ENCODE measurements around the gene SHROOM1. TPM values are rescaled to one million over a fixed set of nuclear protein-coding genes. Genes with fewer than 3 reads are reported as not detected.
"Not testable (repeated sequence)": the region's sequence is repeated elsewhere in the genome, so short reads cannot be mapped to it uniquely, and the experiment has no call there.

SHROOM1 gene
- total and polyA plus RNA-seq, 2 donors = 7.2 to 48.3 TPM

- H3K4me3 ChIP-seq (ENCODE audit: low read depth, low read length) = peak overlapping the region; percentile 36
- no peak overlapping the region for H3K27ac ChIP-seq (ENCODE audit: low read depth)
- no peaks in the 10 kb centered on the region for H3K36me3 ChIP-seq (ENCODE audit: insufficient read depth)
- WGBS = 49% methylated on average over 81 of the region's 81 CpGs
- no peaks in the 10 kb centered on the region for H3K4me1 ChIP-seq (ENCODE audit: insufficient read depth)
- DNase-seq (ENCODE audit: extremely low spot score) = no peak
Measured at GRCh38 chr5:132814503-132815294, 15.7 kb downstream of the SHROOM1 start.

GRCh38 chr5:132813599-132814502 is 16.6 kb downstream of the SHROOM1 start:
- Histone ChIP-seq H3K36me3 (ENCODE audit: insufficient read depth) (no peaks in the 10 kb centered on the region), H3K4me1 (ENCODE audit: insufficient read depth) (no peaks in the 10 kb centered on the region), H3K27ac (ENCODE audit: low read depth) (peak overlapping the region; percentile 48), H3K4me3 (ENCODE audit: low read depth, low read length) (peak overlapping the region; percentile 36)
- 3% methylated on average over 110 of the region's 110 CpGs for WGBS
- no peak for DNase-seq (ENCODE audit: extremely low spot score)

GRCh38 chr5:132812781-132813598 is 17.5 kb downstream of the SHROOM1 start, which contains the start of gene SOWAHA:
Gene SOWAHA (plus strand): TSS chr5:132813302. CDS start chr5:132813622, 320 bp downstream.
- WGBS = 3% methylated on average over 68 of the region's 68 CpGs

GRCh38 chr5:132812123-132812765 is 18.2 kb downstream of the SHROOM1 start:
- no peaks in the 10 kb centered on the region for H3K4me1 ChIP-seq (ENCODE audit: insufficient read depth)
- no peak for DNase-seq (ENCODE audit: extremely low spot score)
- H3K27ac ChIP-seq (ENCODE audit: low read depth) = no peak overlapping the region
- no peaks in the 10 kb centered on the region for H3K36me3 ChIP-seq (ENCODE audit: insufficient read depth)
- H3K4me3 ChIP-seq (ENCODE audit: low read depth, low read length) = no peak overlapping the region
- WGBS = 49% methylated on average over 18 of the region's 18 CpGs

More at GRCh38 chr5:132812781-132813598, 17.5 kb downstream of the SHROOM1 start, which contains the start of gene SOWAHA:
- H3K4me3 ChIP-seq (ENCODE audit: low read depth, low read length) = peak within 1 kb of the TSS; percentile 36
- H3K36me3 ChIP-seq (ENCODE audit: insufficient read depth) = no peaks in the 10 kb centered on the region
- peak within 1 kb of the TSS; percentile 48 for H3K27ac ChIP-seq (ENCODE audit: low read depth)
- no peaks in the 10 kb centered on the region for H3K4me1 ChIP-seq (ENCODE audit: insufficient read depth)
- no peak for DNase-seq (ENCODE audit: extremely low spot score)

- no peak for DNase-seq (ENCODE audit: extremely low spot score)
- Histone ChIP-seq H3K27ac (ENCODE audit: low read depth) (no peak overlapping the region), H3K36me3 (ENCODE audit: insufficient read depth) (no peaks in the 10 kb centered on the region), H3K4me3 (ENCODE audit: low read depth, low read length) (no peak overlapping the region), H3K4me1 (ENCODE audit: insufficient read depth) (no peaks in the 10 kb centered on the region)
- WGBS = 86% methylated on average over 5 of the region's 5 CpGs
Measured at GRCh38 chr5:132810605-132811004, 19.8 kb downstream of the SHROOM1 start.

GRCh38 chr5:132808866-132809265 is 21.6 kb downstream of the SHROOM1 start:
- Histone ChIP-seq H3K4me3 (ENCODE audit: low read depth, low read length) (no peak overlapping the region), H3K36me3 (ENCODE audit: insufficient read depth) (no peaks in the 10 kb centered on the region), H3K27ac (ENCODE audit: low read depth) (no peak overlapping the region), H3K4me1 (ENCODE audit: insufficient read depth) (no peaks in the 10 kb centered on the region)
- 22% methylated on average over 3 of the region's 3 CpGs for WGBS
- no peak for DNase-seq (ENCODE audit: extremely low spot score)

GRCh38 chr5:132808448-132808847 is 22.0 kb downstream of the SHROOM1 start:
- no peaks in the 10 kb centered on the region for H3K36me3 ChIP-seq (ENCODE audit: insufficient read depth)
- no peak for DNase-seq (ENCODE audit: extremely low spot score)
- H3K27ac ChIP-seq (ENCODE audit: low read depth) = no peak overlapping the region
- 35% methylated on average over 2 of the region's 2 CpGs for WGBS
- no peak overlapping the region for H3K4me3 ChIP-seq (ENCODE audit: low read depth, low read length)
- H3K4me1 ChIP-seq (ENCODE audit: insufficient read depth) = no peaks in the 10 kb centered on the region

- 53% methylated on average over 12 of the region's 12 CpGs for WGBS
- no peaks in the 10 kb centered on the region for H3K36me3 ChIP-seq (ENCODE audit: insufficient read depth)
- H3K27ac ChIP-seq (ENCODE audit: low read depth) = no peak overlapping the region
- no peak overlapping the region for H3K4me3 ChIP-seq (ENCODE audit: low read depth, low read length)
- DNase-seq (ENCODE audit: extremely low spot score) = no peak
- no peaks in the 10 kb centered on the region for H3K4me1 ChIP-seq (ENCODE audit: insufficient read depth)
Measured at GRCh38 chr5:132807163-132807838, 23.1 kb downstream of the SHROOM1 start.

GRCh38 chr5:132806804-132807162 is 23.7 kb downstream of the SHROOM1 start:
- not testable (repeated sequence) for DNase-seq (ENCODE audit: extremely low spot score); H3K27ac ChIP-seq (ENCODE audit: low read depth); H3K36me3 ChIP-seq (ENCODE audit: insufficient read depth); H3K4me1 ChIP-seq (ENCODE audit: insufficient read depth); H3K4me3 ChIP-seq (ENCODE audit: low read depth, low read length)
- 93% methylated on average over 12 of the region's 12 CpGs for WGBS

- H3K4me1 ChIP-seq (ENCODE audit: insufficient read depth); DNase-seq (ENCODE audit: extremely low spot score); H3K36me3 ChIP-seq (ENCODE audit: insufficient read depth); H3K4me3 ChIP-seq (ENCODE audit: low read depth, low read length); H3K27ac ChIP-seq (ENCODE audit: low read depth): not testable (repeated sequence)
- 94% methylated on average over 6 of the region's 6 CpGs for WGBS
Measured at GRCh38 chr5:132805872-132806271, 24.6 kb downstream of the SHROOM1 start.

- H3K4me3 ChIP-seq (ENCODE audit: low read depth, low read length); H3K36me3 ChIP-seq (ENCODE audit: insufficient read depth); H3K4me1 ChIP-seq (ENCODE audit: insufficient read depth); DNase-seq (ENCODE audit: extremely low spot score); H3K27ac ChIP-seq (ENCODE audit: low read depth): not testable (repeated sequence)
- WGBS = 84% methylated on average over 1 of the region's 1 CpG
Measured at GRCh38 chr5:132804219-132804618, 26.2 kb downstream of the SHROOM1 start.

GRCh38 chr5:132802685-132803066 is 27.8 kb downstream of the SHROOM1 start:
- not testable (repeated sequence) for DNase-seq (ENCODE audit: extremely low spot score); H3K27ac ChIP-seq (ENCODE audit: low read depth); H3K4me3 ChIP-seq (ENCODE audit: low read depth, low read length); H3K36me3 ChIP-seq (ENCODE audit: insufficient read depth); H3K4me1 ChIP-seq (ENCODE audit: insufficient read depth)
- WGBS = 76% methylated on average over 5 of the region's 5 CpGs

Data from urinary bladder (tissue), 4 donors.